H1 (cell line): ENCODE data around the gene LRP11. TPM values are rescaled to one million over a fixed set of nuclear protein-coding genes. Genes with fewer than 3 reads are reported as not detected.

Experiments
- CTCF ChIA-PET: fragments of 300-600 bp; sonication (Branson Sonifier 250); formaldehyde crosslinking; loops from one replicate; lab custom pipeline; 2021; ENCODE audit not compliant: partially characterized antibody; lab: Charles Lee
- POLR2A ChIA-PET: fragments of 300-600 bp; sonication (Branson Sonifier 250); formaldehyde crosslinking; loops from one replicate; lab custom pipeline; 2021; ENCODE audit warnings: inconsistent platforms; ENCODE audit not compliant: partially characterized antibody; lab: Charles Lee
- DNase-seq, 2 experiments: peaks; one replicate each; pipeline versions ENCODE4 v3.0.0 to v3.0.0-alpha.2; 2010 to 2022; ENCODE audit warnings: low spot score in 2 of 2, low read depth in 1 of 2, mixed read lengths in 1 of 2
- FAIRE-seq: peaks from 2 replicates; lab custom pipeline; 2011; peaks lifted over from hg19 to GRCh38; lab: Jason Lieb, UNC
- H2AFZ ChIP-seq: 2 replicates; pipeline ENCODE4 v1.8.1; 2012; ENCODE audit warnings: low read length, inconsistent platforms
- H2AK5ac ChIP-seq: 2 replicates; pipeline ENCODE4 v1.6.1; 2013; ENCODE audit warnings: low read depth, low read length
- H2BK120ac ChIP-seq: replicated peaks from 2 replicates; pipeline ENCODE3; 2013; ENCODE audit warnings: low read depth, low read length, inconsistent platforms
- H2BK12ac ChIP-seq: 2 replicates; pipeline ENCODE4 v1.6.1; 2013; ENCODE audit warnings: low read depth, low read length
- H2BK15ac ChIP-seq: 2 replicates; pipeline ENCODE4 v1.6.1; 2013; ENCODE audit warnings: low read length
- H2BK20ac ChIP-seq: 2 replicates; pipeline ENCODE4 v1.6.1; 2013; ENCODE audit warnings: low read length
- H2BK5ac ChIP-seq: 2 replicates; pipeline ENCODE4 v1.6.1; 2013; ENCODE audit warnings: low read depth, low read length
- H3K14ac ChIP-seq: 2 replicates; pipeline ENCODE4 v1.6.1; 2013; ENCODE audit warnings: inconsistent platforms; ENCODE audit not compliant: insufficient read length
- H3K18ac ChIP-seq: 2 replicates; pipeline ENCODE4 v1.6.1; 2013; ENCODE audit warnings: low read length; ENCODE audit errors: extremely low read depth
- H3K23ac ChIP-seq: 2 replicates; pipeline ENCODE4 v1.6.1; 2013; ENCODE audit warnings: inconsistent platforms; ENCODE audit not compliant: insufficient read length
- H3K23me2 ChIP-seq: 2 replicates; pipeline ENCODE4 v1.6.1; 2013; ENCODE audit warnings: low read depth, low read length
- H3K27ac ChIP-seq: 2 replicates; pipeline ENCODE4 v1.6.1; 2011; ENCODE audit warnings: low read depth, low read length, inconsistent platforms
- H3K27me3 ChIP-seq, 4 experiments: replicated peaks in 1 of 4; 1 replicate in 1 of 4; 2 replicates in 3 of 4; pipeline versions ENCODE4 v1.6.1 to v1.8.1; 2011 to 2013; ENCODE audit warnings: low read length in 3 of 4, mild to moderate bottlenecking in 3 of 4, inconsistent platforms in 2 of 4, mixed read lengths in 2 of 4, moderate library complexity in 1 of 4; ENCODE audit not compliant: control insufficient read depth in 3 of 4, insufficient read depth in 3 of 4; ENCODE audit errors: extremely low read depth in 1 of 4
- H3K36me3 ChIP-seq, 4 experiments: 2 replicates each; pipeline versions ENCODE4 v1.6.1 to v1.8.1; 2011 to 2013; ENCODE audit warnings: mild to moderate bottlenecking in 4 of 4, low read length in 3 of 4, moderate library complexity in 2 of 4, control low read depth in 1 of 4, inconsistent platforms in 1 of 4; ENCODE audit not compliant: insufficient read depth in 4 of 4, control insufficient read depth in 2 of 4
- H3K4ac ChIP-seq: replicated peaks from 2 replicates; pipeline ENCODE3; 2013; ENCODE audit warnings: low read length, low read depth, mixed read lengths, inconsistent platforms; ENCODE audit not compliant: insufficient read length
- H3K4me1 ChIP-seq, 4 experiments: replicated peaks in 1 of 4; 1 replicate in 1 of 4; 2 replicates in 3 of 4; pipeline versions ENCODE4 v1.6.1 to v1.8.1; 2011 to 2013; ENCODE audit warnings: low read length in 3 of 4, inconsistent platforms in 2 of 4, mixed read lengths in 1 of 4; ENCODE audit not compliant: insufficient read depth in 4 of 4, control insufficient read depth in 3 of 4
- H3K4me2 ChIP-seq, 2 experiments: 2 replicates each; pipeline versions ENCODE4 v1.6.1 to v1.8.1; 2011 to 2013; ENCODE audit warnings: low read depth in 2 of 2, low read length in 2 of 2, control low read depth in 1 of 2, inconsistent platforms in 1 of 2, mild to moderate bottlenecking in 1 of 2; ENCODE audit not compliant: insufficient read depth in 1 of 2
- H3K4me3 ChIP-seq, 4 experiments: fragments of 200-600, 300-600 bp in 1 of 4; sonication (generic), shearing (Covaris generic), sonication (Bioruptor Twin) in 1 of 4; 2 replicates each; pipeline versions ENCODE4 v1.5.1 to v1.8.1; 2011 to 2016; ENCODE audit warnings: low read length in 4 of 4, low read depth in 3 of 4, control low read depth in 2 of 4, inconsistent platforms in 2 of 4, mild to moderate bottlenecking in 2 of 4, mixed read lengths in 1 of 4, moderate library complexity in 1 of 4; ENCODE audit not compliant: insufficient read depth in 2 of 4; ENCODE audit errors: extremely low read depth in 1 of 4
- H3K56ac ChIP-seq: replicated peaks from 2 replicates; pipeline ENCODE3; 2013; ENCODE audit warnings: low read depth, mild to moderate bottlenecking, mixed read lengths, low read length, inconsistent platforms; ENCODE audit not compliant: insufficient read length
- H3K79me1 ChIP-seq: 2 replicates; pipeline ENCODE4 v1.6.1; 2013; ENCODE audit warnings: low read depth, low read length, control low read depth
- H3K79me2 ChIP-seq, 2 experiments: 2 replicates each; pipeline versions ENCODE4 v1.6.1 to v1.8.1; 2012 to 2013; ENCODE audit warnings: low read length in 2 of 2, mild to moderate bottlenecking in 2 of 2, inconsistent platforms in 1 of 2; ENCODE audit not compliant: insufficient read depth in 2 of 2, control insufficient read depth in 1 of 2
- H3K9ac ChIP-seq, 4 experiments: replicated peaks in 1 of 4; 1 replicate in 1 of 4; 2 replicates in 3 of 4; pipeline versions ENCODE4 v1.6.1 to v1.8.1; 2011 to 2013; ENCODE audit warnings: low read depth in 3 of 4, low read length in 3 of 4, control low read depth in 2 of 4, mild to moderate bottlenecking in 2 of 4, moderate library complexity in 2 of 4, inconsistent platforms in 1 of 4; ENCODE audit errors: extremely low read depth in 1 of 4
- H3K9me3 ChIP-seq, 2 experiments: 2 replicates each; pipeline versions ENCODE4 v1.6.1 to v1.8.1; 2012 to 2013; ENCODE audit warnings: mild to moderate bottlenecking in 2 of 2, moderate library complexity in 2 of 2, control low read depth in 1 of 2, inconsistent platforms in 1 of 2, low read depth in 1 of 2, low read length in 1 of 2, mixed read lengths in 1 of 2; ENCODE audit not compliant: insufficient read depth in 2 of 2
- H4K20me1 ChIP-seq, 2 experiments: replicated peaks in 1 of 2; 2 replicates each; pipeline versions ENCODE3 to v1.8.1; 2011 to 2013; ENCODE audit warnings: inconsistent platforms in 2 of 2, low read length in 2 of 2, mild to moderate bottlenecking in 1 of 2; ENCODE audit not compliant: insufficient read depth in 2 of 2, control insufficient read depth in 1 of 2
- H4K5ac ChIP-seq: 2 replicates; pipeline ENCODE4 v1.6.1; 2013; ENCODE audit warnings: low read length, low read depth, mixed read lengths, inconsistent platforms; ENCODE audit not compliant: insufficient read length
- H4K8ac ChIP-seq: 2 replicates; pipeline ENCODE4 v1.8.0; 2013; ENCODE audit warnings: mild to moderate bottlenecking, moderate library complexity, low read length, inconsistent platforms; ENCODE audit not compliant: insufficient read depth; ENCODE audit errors: extremely low read depth
- H4K91ac ChIP-seq: replicated peaks from 2 replicates; pipeline ENCODE3; 2013; ENCODE audit warnings: low read length, mixed read lengths, inconsistent platforms; ENCODE audit not compliant: insufficient read length
- ATF2 ChIP-seq: IDR thresholded peaks from 2 replicates; pipeline ENCODE4 v1.6.1; 2012; ENCODE audit warnings: low read length, inconsistent platforms
- EGR1 ChIP-seq: IDR thresholded peaks from 2 replicates; pipeline ENCODE4 v1.6.1; 2011; ENCODE audit warnings: low read depth, low read length, borderline replicate concordance
- SIN3A ChIP-seq, 2 experiments: IDR thresholded peaks in 1 of 2; conservative IDR thresholded peaks in 1 of 2; 2 replicates each; pipeline ENCODE4 v1.6.1; 2011 to 2012; ENCODE audit warnings: low read length in 2 of 2, improper control_type of control experiment in 1 of 2, low read depth in 1 of 2, mild to moderate bottlenecking in 1 of 2
- USF2 ChIP-seq: IDR thresholded peaks from 2 replicates; pipeline ENCODE4 v1.6.1; 2011; ENCODE audit warnings: low read length, improper control_type of control experiment
- YY1 ChIP-seq: IDR thresholded peaks from 2 replicates; pipeline ENCODE4 v1.6.1; 2011; ENCODE audit warnings: low read depth, mild to moderate bottlenecking, low read length
- WGBS, 2 experiments: shearing (Covaris generic) in 1 of 2; methylation state at CpG; one replicate each; pipeline versions ENCODE4 v1.1.6 to v1.1.7; 2013 to 2015; ENCODE audit warnings: low lambda C conversion rate in 2 of 2, mixed read lengths in 2 of 2, inconsistent platforms in 1 of 2, low coverage in 1 of 2, missing lambda C conversion rate in 1 of 2; ENCODE audit not compliant: insufficient replicate concordance in 2 of 2, insufficient coverage in 1 of 2, insufficient read length in 1 of 2; ENCODE audit errors: extremely low coverage in 1 of 2, missing lambda C conversion rate in 1 of 2; 5-methylcytosine and 5-hydroxymethylcytosine counted together
- polyA plus RNA-seq, 7 experiments: library from polyadenylated mRNA; depleted of rRNA in 3 of 7; stranded (reverse) in 5 of 7; unstranded in 2 of 7; fragments of >200 nt in 5 of 7; fragments of 200-250 nt in 2 of 7; gene quantifications; 1 replicate in 5 of 7; 2 replicates in 1 of 7; 4 replicates in 1 of 7; pipeline versions ENCODE4 v1.2.1 to v1.2.3, GENCODE V29; 2011 to 2013; ENCODE audit warnings: missing spikeins in 2 of 7, mixed read lengths in 2 of 7
- total RNA-seq: library from RNA; stranded (reverse); fragmentation: NEBNext Ultra II Directional; extraction: Animal tissue kit (Norgen Biotek cat#: 25700); gene quantifications from 2 replicates; pipeline ENCODE4 v1.2.1, GENCODE V29; 2021
- TF ChIP-seq, protein P1 (sequence below), 3 experiments: IDR thresholded peaks; 1 replicate in 2 of 3; 2 replicates in 1 of 3; pipeline versions ENCODE4 v1.5.1 to v1.6.1; 2011; ENCODE audit warnings: low read length in 3 of 3, mild to moderate bottlenecking in 3 of 3, inconsistent platforms in 2 of 3, low read depth in 1 of 3, moderate library complexity in 1 of 3; ENCODE audit not compliant: insufficient read depth in 1 of 3; ENCODE audit errors: control extremely low read depth in 1 of 3

LRP11 gene
- total and polyA plus RNA-seq, 2 of the 8 experiments (the other 6 are each of a cell fraction or from before 2014, with no cell fraction given): 11.0 to 20.0 TPM

- Histone ChIP-seq H2BK20ac (no peak overlapping the region), H4K5ac (no peak overlapping the region), H3K23ac (no peak overlapping the region), H2BK15ac (no peak overlapping the region), H2BK120ac (no peak overlapping the region), H2AFZ (no peak overlapping the region), H3K79me2 (no peaks in the 10 kb centered on the region), H2AK5ac (no peak overlapping the region), H4K91ac (no peak overlapping the region), H3K23me2 (no peaks in the 10 kb centered on the region), H3K56ac (no peak overlapping the region), H3K27ac (no peak overlapping the region), H3K9me3 (no peaks in the 10 kb centered on the region), H3K79me1 (no peaks in the 10 kb centered on the region), H3K4me1 (no peaks in the 10 kb centered on the region), H3K9ac (no peak overlapping the region), H3K36me3 (no peaks in the 10 kb centered on the region), H4K8ac (no peak overlapping the region), H2BK12ac (no peak overlapping the region; the same call in 1 of the 2 replicates), H3K27me3 (no peaks in the 10 kb centered on the region), H3K18ac (no peak overlapping the region), H4K20me1 (peaks cover 2% of the 10 kb centered on the region in 2 experiments), H3K4ac (no peak overlapping the region), H3K4me3 (no peak overlapping the region), H3K14ac (no peak overlapping the region), H2BK5ac (no peak overlapping the region), H3K4me2 (no peak overlapping the region)
- POLR2A ChIA-PET: no interaction called here
- CTCF ChIA-PET: interaction anchor here (0.6 to 15.4 kb wide), 29 partner anchors 10 to 1596 kb away, joined by 3 to 195 read pairs (median 4); partner anchors contain the start of genes LRP11 and RAET1E
- DNase-seq: peak in 1 of 2 experiments; percentile 84
- WGBS, 2 experiments: 66% methylated on average over 8 of the region's 8 CpGs; no CpG with 5 or more reads in 1 of the 2 experiments
- peak; percentile 65 for FAIRE-seq
- TF ChIP-seq EGR1: no peak
- TF ChIP-seq YY1: peak; percentile 41; the same call in 1 of the 2 replicates
- TF ChIP-seq, protein P1, sequence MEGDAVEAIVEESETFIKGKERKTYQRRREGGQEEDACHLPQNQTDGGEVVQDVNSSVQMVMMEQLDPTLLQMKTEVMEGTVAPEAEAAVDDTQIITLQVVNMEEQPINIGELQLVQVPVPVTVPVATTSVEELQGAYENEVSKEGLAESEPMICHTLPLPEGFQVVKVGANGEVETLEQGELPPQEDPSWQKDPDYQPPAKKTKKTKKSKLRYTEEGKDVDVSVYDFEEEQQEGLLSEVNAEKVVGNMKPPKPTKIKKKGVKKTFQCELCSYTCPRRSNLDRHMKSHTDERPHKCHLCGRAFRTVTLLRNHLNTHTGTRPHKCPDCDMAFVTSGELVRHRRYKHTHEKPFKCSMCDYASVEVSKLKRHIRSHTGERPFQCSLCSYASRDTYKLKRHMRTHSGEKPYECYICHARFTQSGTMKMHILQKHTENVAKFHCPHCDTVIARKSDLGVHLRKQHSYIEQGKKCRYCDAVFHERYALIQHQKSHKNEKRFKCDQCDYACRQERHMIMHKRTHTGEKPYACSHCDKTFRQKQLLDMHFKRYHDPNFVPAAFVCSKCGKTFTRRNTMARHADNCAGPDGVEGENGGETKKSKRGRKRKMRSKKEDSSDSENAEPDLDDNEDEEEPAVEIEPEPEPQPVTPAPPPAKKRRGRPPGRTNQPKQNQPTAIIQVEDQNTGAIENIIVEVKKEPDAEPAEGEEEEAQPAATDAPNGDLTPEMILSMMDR (IDR thresholded peaks at IDR 0.05; ENCODE audit: control extremely low read depth in 1 of 3, insufficient read depth in 1 of 3, low read depth in 1 of 3, low read length in 3 of 3): peak; percentile 80 to 91 (median 85)
- TF ChIP-seq USF2: no peak
- no peak for TF ChIP-seq ATF2
- no peak for TF ChIP-seq SIN3A (conservative IDR thresholded peaks at IDR 0.05 in 1 of 2, IDR thresholded peaks at IDR 0.05 in 1 of 2; ENCODE audit: low read depth in 1 of 2, low read length in 2 of 2)
Measured at GRCh38 chr6:149840345-149841075, 23.6 kb downstream of the LRP11 start.
